ENCODE data around the gene RELN.
"Not testable (repeated sequence)": the region's sequence is repeated elsewhere in the genome, so short reads cannot be mapped to it uniquely, and the experiment has no call there.

RELN gene

DNA sequence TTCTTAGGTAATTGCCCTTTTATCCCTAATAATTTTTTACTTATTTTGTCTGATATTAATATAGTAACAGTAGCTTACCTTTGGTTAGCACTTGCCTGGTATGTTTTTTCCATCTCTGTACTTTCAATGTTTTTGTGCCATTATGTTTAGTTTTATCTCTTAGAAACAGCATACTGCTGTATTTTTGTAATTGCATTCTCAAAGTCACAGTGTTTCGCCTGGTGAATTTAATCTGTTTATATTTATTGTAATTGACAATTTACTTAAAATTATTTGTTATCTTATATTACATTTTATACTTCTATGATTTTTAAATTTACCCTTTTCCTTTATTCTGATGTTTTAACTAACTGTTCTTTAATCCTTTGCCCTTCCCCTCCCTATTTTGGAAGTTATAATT, 166.4 kb downstream of the RELN start:
- DNase-seq (ENCODE audit: insufficient read length, low spot score) = no peak
- TF ChIP-seq, protein P1, sequence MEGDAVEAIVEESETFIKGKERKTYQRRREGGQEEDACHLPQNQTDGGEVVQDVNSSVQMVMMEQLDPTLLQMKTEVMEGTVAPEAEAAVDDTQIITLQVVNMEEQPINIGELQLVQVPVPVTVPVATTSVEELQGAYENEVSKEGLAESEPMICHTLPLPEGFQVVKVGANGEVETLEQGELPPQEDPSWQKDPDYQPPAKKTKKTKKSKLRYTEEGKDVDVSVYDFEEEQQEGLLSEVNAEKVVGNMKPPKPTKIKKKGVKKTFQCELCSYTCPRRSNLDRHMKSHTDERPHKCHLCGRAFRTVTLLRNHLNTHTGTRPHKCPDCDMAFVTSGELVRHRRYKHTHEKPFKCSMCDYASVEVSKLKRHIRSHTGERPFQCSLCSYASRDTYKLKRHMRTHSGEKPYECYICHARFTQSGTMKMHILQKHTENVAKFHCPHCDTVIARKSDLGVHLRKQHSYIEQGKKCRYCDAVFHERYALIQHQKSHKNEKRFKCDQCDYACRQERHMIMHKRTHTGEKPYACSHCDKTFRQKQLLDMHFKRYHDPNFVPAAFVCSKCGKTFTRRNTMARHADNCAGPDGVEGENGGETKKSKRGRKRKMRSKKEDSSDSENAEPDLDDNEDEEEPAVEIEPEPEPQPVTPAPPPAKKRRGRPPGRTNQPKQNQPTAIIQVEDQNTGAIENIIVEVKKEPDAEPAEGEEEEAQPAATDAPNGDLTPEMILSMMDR (IDR thresholded peaks at IDR 0.05; ENCODE audit: insufficient read depth, missing control alignments) = no peak
- no peak for FAIRE-seq

DNA sequence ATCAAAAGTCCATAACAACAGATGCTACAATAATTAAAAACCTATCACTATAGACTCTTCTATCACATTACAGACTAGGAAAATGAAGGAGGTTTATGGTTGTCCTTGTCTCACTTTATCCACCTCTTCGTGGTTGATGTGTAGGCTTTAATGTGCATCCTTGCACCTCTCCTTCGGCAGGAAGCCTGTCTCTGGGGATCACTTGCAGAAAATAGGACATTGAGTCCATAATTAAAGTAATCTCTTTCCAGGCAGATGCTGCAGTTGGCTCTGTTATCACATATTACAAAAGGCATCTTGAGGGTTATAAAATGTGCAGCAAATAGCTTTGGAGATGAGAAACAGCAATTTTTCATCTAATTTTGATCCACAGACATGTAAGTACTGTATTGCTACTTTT, 168.4 kb downstream of the RELN start:
- TF ChIP-seq, protein P1 (IDR thresholded peaks at IDR 0.05; ENCODE audit: insufficient read depth, missing control alignments) = no peak
- no peak for FAIRE-seq

DNA sequence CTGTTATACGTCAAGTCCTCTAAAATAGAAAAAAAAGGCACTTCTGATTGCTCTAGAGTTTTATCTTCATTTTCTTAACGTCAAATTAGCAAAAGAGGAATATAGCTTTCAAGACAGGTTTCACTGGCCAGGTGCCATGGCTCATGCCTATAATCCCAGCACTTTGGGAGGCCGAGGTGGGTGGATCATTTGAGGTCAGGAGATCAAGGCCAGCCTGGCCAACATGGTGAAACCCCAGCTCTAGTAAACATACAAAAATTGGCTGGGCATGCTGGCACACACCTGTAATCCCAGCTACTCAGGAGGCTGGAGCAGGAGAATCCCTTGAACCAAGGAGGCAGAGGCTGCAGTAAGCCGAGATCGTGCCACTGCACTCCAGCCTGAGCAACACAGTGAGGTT, 173.5 kb downstream of the RELN start:
- not testable (repeated sequence) for FAIRE-seq; DNase-seq (ENCODE audit: insufficient read length, low spot score)

More for the DNA sequence above, 168.4 kb downstream of the RELN start:
- no peak for DNase-seq (ENCODE audit: insufficient read length, low spot score)

DNA sequence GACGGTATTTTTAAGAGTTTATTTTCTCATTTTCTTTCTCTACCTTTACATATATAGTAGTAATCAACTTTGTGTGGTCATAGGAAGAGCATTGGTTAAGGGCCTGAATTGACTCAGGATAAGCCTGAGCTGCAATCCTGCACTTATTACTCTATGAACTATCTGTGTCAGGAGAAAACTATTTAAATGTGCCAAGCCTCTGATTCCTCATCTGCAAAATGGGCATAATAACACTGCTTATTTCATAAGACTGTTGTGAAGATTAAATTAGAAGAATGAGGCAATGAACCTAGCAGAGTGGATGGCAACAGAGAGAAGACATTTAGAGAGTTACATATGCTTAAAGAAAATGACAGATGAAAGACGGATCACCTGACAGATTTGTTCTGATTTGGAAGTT, 175.5 kb downstream of the RELN start:
- FAIRE-seq (no peak), DNase-seq (ENCODE audit: insufficient read length, low spot score) (no peak)
- TF ChIP-seq, protein P1 (IDR thresholded peaks at IDR 0.05; ENCODE audit: insufficient read depth, missing control alignments) = no peak

DNA sequence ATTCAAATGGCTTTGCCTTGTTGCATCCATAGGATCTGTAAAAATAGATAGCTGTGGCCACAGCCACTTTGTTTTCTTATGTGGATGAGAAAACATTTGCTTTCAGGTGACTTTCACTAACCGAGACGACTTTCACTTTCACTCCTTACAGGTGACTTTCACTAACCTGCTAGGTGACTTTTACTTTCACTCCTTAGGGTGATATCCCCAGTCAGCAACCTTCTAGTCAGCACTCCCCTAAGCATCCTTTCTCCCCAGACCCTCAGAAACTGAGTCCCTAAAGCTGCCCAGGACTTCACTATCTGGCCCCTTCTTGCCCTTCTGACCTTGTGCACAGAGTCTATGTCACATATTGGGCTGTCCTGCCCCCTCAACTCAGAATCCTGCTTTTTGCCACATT, 177.5 kb downstream of the RELN start:
- FAIRE-seq (no peak), DNase-seq (ENCODE audit: insufficient read length, low spot score) (no peak)
- TF ChIP-seq, protein P1 (IDR thresholded peaks at IDR 0.05; ENCODE audit: insufficient read depth, missing control alignments) = no peak

DNA sequence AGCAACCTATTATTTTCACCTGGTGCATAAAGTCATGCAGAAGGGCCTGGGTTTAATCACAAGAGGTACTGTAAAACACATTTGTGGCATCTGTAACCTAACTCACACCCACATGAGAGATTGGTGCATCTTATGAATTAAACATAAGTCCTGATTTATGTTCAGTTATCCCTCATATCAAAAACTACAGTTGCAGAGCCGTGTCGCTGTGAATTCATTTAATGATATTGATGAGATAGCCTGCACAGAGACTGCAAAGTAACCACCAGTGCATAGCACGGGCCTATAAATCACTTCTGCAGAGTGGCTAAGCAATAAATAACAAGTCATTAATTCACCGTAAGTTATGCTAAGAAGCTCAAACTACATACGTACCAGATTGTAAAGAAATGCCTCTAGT, 178.2 kb downstream of the RELN start:
- FAIRE-seq = no peak
- DNase-seq (ENCODE audit: insufficient read length, low spot score) = no peak
- TF ChIP-seq, protein P1 (IDR thresholded peaks at IDR 0.05; ENCODE audit: insufficient read depth, missing control alignments) = no peak

DNA sequence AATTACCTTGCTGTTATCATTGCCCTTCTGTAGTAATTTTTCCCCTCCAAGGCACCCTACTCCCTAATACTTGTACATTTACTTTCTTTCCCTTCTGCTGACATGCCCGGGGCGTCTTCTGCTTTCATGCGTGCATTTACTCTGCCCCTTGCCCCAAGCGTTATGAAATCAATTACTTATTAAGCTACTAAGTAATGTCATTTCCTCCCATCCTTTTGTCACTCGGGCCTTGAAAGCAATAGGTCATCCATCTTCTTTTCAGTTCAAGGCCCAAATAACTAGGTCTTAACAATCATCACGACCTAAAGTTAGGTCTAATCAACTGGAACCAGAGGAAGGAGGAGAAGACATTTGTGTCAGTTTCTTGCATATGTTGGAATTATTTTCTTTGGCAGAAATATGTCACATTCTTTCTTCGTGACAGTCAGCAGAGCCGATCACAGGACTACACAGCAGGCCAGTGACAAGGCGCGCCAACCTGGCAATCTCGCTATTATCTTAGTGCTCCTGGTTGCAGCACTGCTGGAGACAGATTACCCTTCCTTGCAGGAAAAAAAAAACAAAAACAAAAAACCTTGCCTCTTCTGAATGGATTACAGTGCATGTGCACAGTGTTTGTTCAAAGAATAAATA, 179.2 kb downstream of the RELN start:
- FAIRE-seq = no peak
- TF ChIP-seq, protein P1 (IDR thresholded peaks at IDR 0.05; ENCODE audit: insufficient read depth, missing control alignments) = no peak

More for the DNA sequence above, 179.2 kb downstream of the RELN start:
- DNase-seq (ENCODE audit: insufficient read length, low spot score) = no peak

Measured in D721Med (cell line).